ENCODE measurements around the gene PEAK3.

The PEAK3 gene

GRCh38 chr19:2271234-2272103, 10.5 kb downstream of the PEAK3 start:
- DNase-seq (ENCODE audit: low spot score), result no peak

GRCh38 chr19:2270423-2271233, 11.3 kb downstream of the PEAK3 start:
- DNase-seq (ENCODE audit: low spot score), result peak; percentile 89
- TF ChIP-seq CTCF (IDR thresholded peaks at IDR 0.05; ENCODE audit: extremely low read depth, missing control alignments), result no peak

More at GRCh38 chr19:2271234-2272103, 10.5 kb downstream of the PEAK3 start:
- TF ChIP-seq CTCF (IDR thresholded peaks at IDR 0.05; ENCODE audit: extremely low read depth, missing control alignments), result no peak

- TF ChIP-seq CTCF (IDR thresholded peaks at IDR 0.05; ENCODE audit: extremely low read depth, missing control alignments), result no peak
- DNase-seq (ENCODE audit: low spot score), result no peak
These were observed 11.9 kb downstream of the PEAK3 start for GRCh38 chr19:2270157-2270422.

- DNase-seq (ENCODE audit: low spot score), result peak; percentile 100
- no peak for TF ChIP-seq CTCF (IDR thresholded peaks at IDR 0.05; ENCODE audit: extremely low read depth, missing control alignments)
These were observed 12.5 kb downstream of the PEAK3 start for GRCh38 chr19:2269244-2270156.

GRCh38 chr19:2268861-2269243, 13.1 kb downstream of the PEAK3 start:
- no peak for TF ChIP-seq CTCF (IDR thresholded peaks at IDR 0.05; ENCODE audit: extremely low read depth, missing control alignments)
- DNase-seq (ENCODE audit: low spot score), result no peak

- no peak for DNase-seq (ENCODE audit: low spot score)
- no peak for TF ChIP-seq CTCF (IDR thresholded peaks at IDR 0.05; ENCODE audit: extremely low read depth, missing control alignments)
These were observed 13.5 kb downstream of the PEAK3 start for GRCh38 chr19:2268480-2268830.
